K562 (cell line): Measurements from ENCODE around the gene XPC. TPM values are rescaled to one million over a fixed set of nuclear protein-coding genes. Genes with fewer than 3 reads are reported as not detected.
A peak's percentile ranks its signal among the peaks of the same experiment; 100 is the strongest.

ENCODE experiments used
- ATAC-seq: fragments of 200-7000 bp; cut with Tn5 transposase; 3 replicates; pipeline ENCODE4 v1.9.1; 2020; ENCODE audit warnings: moderate library complexity
- BruUV-seq: library from RNA; stranded (reverse); fragments of 400-500 nt; replicated peaks from 2 replicates; lab custom pipeline; 2021; lab: Mats Ljungman, UMichigan
- CTCF ChIA-PET: fragments of 300-600 bp; formaldehyde crosslinking; extraction: SDS; loops from one replicate; lab custom pipeline; 2021; ENCODE audit warnings: low intra/inter-chr PET ratio; lab: Yijun Ruan, JAX
- POLR2A ChIA-PET: fragments of 300-600, 350-650 bp; sonication (Branson Sonifier 250); formaldehyde crosslinking; extraction: SDS; loops from one replicate; lab custom pipeline; 2021; ENCODE audit warnings: antibody characterized with exemption, inconsistent platforms; lab: Yijun Ruan, JAX
- DNase-seq, 4 experiments: peaks; one replicate each; pipeline versions ENCODE4 v3.0.0 to v3.0.0-alpha.2; 2011 to 2018; ENCODE audit warnings: low spot score in 3 of 4, mixed read lengths in 3 of 4; ENCODE audit errors: extremely low read depth in 1 of 4
- FAIRE-seq: peaks from 2 replicates; lab custom pipeline; 2011; peaks lifted over from hg19 to GRCh38; lab: Jason Lieb, UNC
- H2AFZ ChIP-seq: 2 replicates; pipeline ENCODE4 v1.6.0; 2011; ENCODE audit warnings: low read depth, low read length, control low read depth, inconsistent platforms
- H3K27ac ChIP-seq: fragments of 200-600 bp; 3 replicates; pipeline ENCODE4 v1.8.0; 2011; ENCODE audit warnings: low read depth, mild to moderate bottlenecking, control low read depth, inconsistent platforms, low read length, moderate library complexity, mixed read lengths; ENCODE audit errors: extremely low read depth
- H3K27me3 ChIP-seq, 2 experiments: fragments of 300-600 bp in 1 of 2; 2 replicates in 1 of 2; 3 replicates in 1 of 2; pipeline versions ENCODE4 v1.6.0 to v1.8.0; 2011; ENCODE audit warnings: inconsistent platforms in 2 of 2, low read length in 2 of 2, mild to moderate bottlenecking in 1 of 2, mixed read lengths in 1 of 2, moderate library complexity in 1 of 2; ENCODE audit not compliant: control insufficient read depth in 2 of 2, insufficient read depth in 2 of 2
- H3K36me3 ChIP-seq: fragments of 300-600 bp; 3 replicates; pipeline ENCODE4 v1.8.0; 2011; ENCODE audit warnings: mild to moderate bottlenecking, low read length, inconsistent platforms; ENCODE audit not compliant: control insufficient read depth, insufficient read depth
- H3K4me1 ChIP-seq, 2 experiments: fragments of 200-600 bp in 1 of 2; replicated peaks in 1 of 2; 2 replicates in 1 of 2; 3 replicates in 1 of 2; pipeline versions ENCODE4 v1.5.1 to v1.8.0; 2011; ENCODE audit warnings: inconsistent platforms in 2 of 2, low read length in 2 of 2, mild to moderate bottlenecking in 1 of 2, mixed read lengths in 1 of 2, moderate library complexity in 1 of 2; ENCODE audit not compliant: control insufficient read depth in 2 of 2, insufficient read depth in 2 of 2
- H3K4me2 ChIP-seq: 2 replicates; pipeline ENCODE4 v1.6.1; 2011; ENCODE audit warnings: low read length, control low read depth, inconsistent platforms, mixed read lengths; ENCODE audit not compliant: insufficient read depth
- H3K4me3 ChIP-seq: fragments of 200-600 bp; sonication (generic), shearing (Covaris generic); 2 replicates; pipeline ENCODE4 v1.5.1; 2016; ENCODE audit warnings: control low read depth, inconsistent platforms
- H3K79me2 ChIP-seq: fragments of 200-600 bp; 3 replicates; pipeline ENCODE4 v1.8.0; 2011; ENCODE audit warnings: low read length, inconsistent platforms; ENCODE audit not compliant: control insufficient read depth, insufficient read depth
- H3K9ac ChIP-seq, 2 experiments: 2 replicates each; pipeline versions ENCODE4 v1.6.0 to v1.6.1; 2011; ENCODE audit warnings: low read depth in 2 of 2, low read length in 2 of 2, control low read depth in 1 of 2, inconsistent platforms in 1 of 2, mild to moderate bottlenecking in 1 of 2, mixed read lengths in 1 of 2; ENCODE audit not compliant: insufficient read depth in 1 of 2
- H3K9me1 ChIP-seq: one replicate; pipeline ENCODE4 v1.6.0; 2011; ENCODE audit warnings: inconsistent platforms, mild to moderate bottlenecking, low read length, moderate library complexity; ENCODE audit not compliant: control insufficient read depth, insufficient read depth
- H3K9me3 ChIP-seq: replicated peaks from 2 replicates; pipeline ENCODE4 v1.5.1; 2011; ENCODE audit warnings: low read depth, low read length, inconsistent platforms; ENCODE audit not compliant: control insufficient read depth, insufficient read depth
- H4K20me1 ChIP-seq: replicated peaks from 2 replicates; pipeline ENCODE4 v1.6.1; 2011; ENCODE audit warnings: low read length, inconsistent platforms, mixed read lengths; ENCODE audit not compliant: control insufficient read depth, insufficient read depth
- BCOR ChIP-seq: fragments of 450-650 bp; IDR thresholded peaks from 2 replicates; pipeline ENCODE4 v1.6.1; 2016
- CXXC5 ChIP-seq: fragments of 250-450 bp; sonication (Bioruptor Pico); IDR thresholded peaks from 2 replicates; pipeline ENCODE4 v1.8.0; 2022; ENCODE audit warnings: inconsistent platforms, mild to moderate bottlenecking, moderate library complexity
- DNMT1 ChIP-seq: fragments of 450-650 bp; IDR thresholded peaks from 2 replicates; pipeline ENCODE4 v1.6.1; 2016; ENCODE audit warnings: antibody characterized with exemption, mild to moderate bottlenecking
- HMG20A ChIP-seq: fragments of 450-650 bp; formaldehyde crosslinking; conservative IDR thresholded peaks from 2 replicates; pipeline ENCODE4 v1.4.0; 2020; ENCODE audit warnings: mild to moderate bottlenecking, mixed read lengths
- RCOR1 ChIP-seq, 2 experiments: IDR thresholded peaks; 2 replicates each; pipeline ENCODE4 v1.6.1; 2012; ENCODE audit warnings: low read depth in 2 of 2, low read length in 2 of 2, borderline replicate concordance in 1 of 2, improper control_type of control experiment in 1 of 2
- ZNF75A ChIP-seq: fragments of 450-650 bp; formaldehyde crosslinking; IDR thresholded peaks from 2 replicates; pipeline ENCODE4 v1.4.0; 2020; ENCODE audit warnings: mild to moderate bottlenecking
- WGBS: fragments of 100-300 bp; shearing (Covaris generic); methylation state at CpG from one replicate; pipeline ENCODE4 v1.1.6; 2016; ENCODE audit warnings: low coverage, mixed read lengths; ENCODE audit not compliant: insufficient coverage; ENCODE audit errors: missing lambda C conversion rate; 5-methylcytosine and 5-hydroxymethylcytosine counted together
- in situ Hi-C: fragments of 300-500 bp; cut with MboI; formaldehyde crosslinking; loops from 4 replicates; pipeline ENCODE4 v1.15.0; 2018; ENCODE audit warnings: inconsistent platforms, mixed read lengths
- intact Hi-C: fragments of 100-400 bp; cut with micrococcal nuclease; formaldehyde crosslinking; loops from 2 replicates; pipeline ENCODE4 v1.14.2; 2022
- polyA plus RNA-seq, 8 experiments: library from polyadenylated mRNA; depleted of rRNA in 4 of 8; stranded (reverse) in 5 of 8; unstranded in 3 of 8; fragments of >200 nt; fragmentation: Nextera tagmentation in 2 of 8; fragmentation: Illumina TruSeq in 1 of 8; extraction: Ambion mirVana in 2 of 8; extraction: Trizol in 1 of 8; gene quantifications; 2 replicates each; pipeline versions ENCODE4 v1.2.1 to v1.2.3, GENCODE V29; 2011 to 2014; ENCODE audit warnings: inconsistent platforms in 1 of 8, missing spikeins in 1 of 8
- total RNA-seq, 7 experiments: library from RNA; depleted of rRNA in 6 of 7; stranded (reverse); fragments of >200 nt in 6 of 7; fragmentation: Illumina TruSeq in 2 of 7; extraction: Trizol in 2 of 7; gene quantifications; 2 replicates each; pipeline versions ENCODE4 v1.2.1 to v1.2.3, GENCODE V29; 2011 to 2021; ENCODE audit warnings: low replicate concordance in 1 of 7
- TF ChIP-seq, protein P1 (sequence below): sonication (generic); formaldehyde crosslinking; IDR thresholded peaks from 2 replicates; pipeline ENCODE4 v1.5.0; 2020; ENCODE audit warnings: missing genetic modification reagents
- TF ChIP-seq, protein P2 (sequence below): fragments of 200-800 bp; sonication (Bioruptor generic); IDR thresholded peaks from 2 replicates; pipeline ENCODE4 v1.6.1; 2017; ENCODE audit warnings: missing genetic modification characterization, missing compliant biosample characterization

Gene XPC
- total and polyA plus RNA-seq, 9 of the 15 experiments (the other 6 are each of a cell fraction or from before 2014, with no cell fraction given): 3.8 to 54.7 (median 41.3) TPM

DNA sequence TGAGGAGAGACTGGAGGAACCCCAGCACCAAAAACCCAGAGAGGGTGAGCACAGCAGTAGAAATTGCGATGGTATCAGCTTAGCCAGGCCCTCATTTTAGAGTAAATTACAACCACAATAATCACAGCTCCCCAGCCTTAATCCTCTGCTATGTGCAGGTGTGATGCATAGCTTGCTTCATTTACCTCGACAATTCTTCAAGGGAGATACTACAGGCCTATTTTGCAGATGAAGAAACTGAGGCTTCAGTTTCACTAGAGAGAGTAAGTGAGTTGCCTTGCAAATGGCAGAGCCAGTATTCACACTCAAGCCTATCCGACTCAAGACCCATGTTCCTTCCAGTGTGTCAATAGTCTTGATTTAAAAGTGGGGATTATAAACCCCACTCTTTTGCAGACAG, 33.6 kb upstream of the XPC start (continued):
- TF ChIP-seq, protein P1, sequence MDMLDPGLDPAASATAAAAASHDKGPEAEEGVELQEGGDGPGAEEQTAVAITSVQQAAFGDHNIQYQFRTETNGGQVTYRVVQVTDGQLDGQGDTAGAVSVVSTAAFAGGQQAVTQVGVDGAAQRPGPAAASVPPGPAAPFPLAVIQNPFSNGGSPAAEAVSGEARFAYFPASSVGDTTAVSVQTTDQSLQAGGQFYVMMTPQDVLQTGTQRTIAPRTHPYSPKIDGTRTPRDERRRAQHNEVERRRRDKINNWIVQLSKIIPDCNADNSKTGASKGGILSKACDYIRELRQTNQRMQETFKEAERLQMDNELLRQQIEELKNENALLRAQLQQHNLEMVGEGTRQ (CRISPR knock-in tag): no peak
- TF ChIP-seq BCOR (peak; percentile 89), ZNF75A (CRISPR knock-in tag) (no peak), RCOR1 (IDR thresholded peaks at IDR 0.05; ENCODE audit: borderline replicate concordance in 1 of 2, low read depth in 2 of 2, low read length in 2 of 2) (peak; percentile 29 to 40; a peak in 1 of 4 replicates), DNMT1 (no peak)

DNA sequence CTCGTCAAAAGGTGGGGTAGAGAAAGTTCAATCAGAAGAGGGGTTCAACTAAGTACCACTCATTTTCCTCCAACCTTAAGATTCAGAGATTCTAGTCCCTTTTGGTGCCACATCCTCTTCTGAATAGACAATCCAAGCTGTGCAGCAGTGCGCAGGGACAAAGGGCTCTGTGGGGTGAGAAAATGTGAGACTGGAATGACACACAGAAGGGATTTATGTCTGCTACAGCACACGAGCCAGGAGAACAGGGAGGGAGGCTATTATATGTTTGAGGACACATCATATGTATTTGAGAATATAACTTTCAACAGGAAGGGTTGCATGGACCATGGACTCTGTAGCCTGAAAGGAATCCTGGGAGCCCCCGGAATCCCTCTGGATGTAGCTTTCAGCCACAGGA, 33.2 kb upstream of the XPC start:
- H3K4me1 ChIP-seq: peaks cover 32 to 55% of the 10 kb centered on the region in 2 experiments
- peak; percentile 6; the same call in 1 of the 3 replicates for ATAC-seq
- BruUV-seq: no TSS peak

More for the DNA sequence above, 33.2 kb upstream of the XPC start:
- H3K27me3 ChIP-seq: no peaks in the 10 kb centered on the region
- DNase-seq: no peak
- ChIA-PET POLR2A (interaction anchor here (0.9 to 5.4 kb wide), 5 partner anchors 8 to 253 kb away, joined by 3 to 22 read pairs (median 22); no protein-coding TSS in a partner anchor), CTCF (no interaction called here)
- H3K4me2 ChIP-seq: no peak overlapping the region
- H3K79me2 ChIP-seq: no peaks in the 10 kb centered on the region
- in situ Hi-C loops: no loop called here
- H3K36me3 ChIP-seq: no peaks in the 10 kb centered on the region
- FAIRE-seq: no peak
- 36% methylated on average over 4 of the region's 4 CpGs for WGBS
- H2AFZ ChIP-seq: peak overlapping the region; percentile 58
- no peaks in the 10 kb centered on the region for H3K9me1 ChIP-seq
- peak overlapping the region in 1 of 2 experiments; percentile 5; a peak in 1 of 4 replicates for H3K9ac ChIP-seq
- H3K27ac ChIP-seq: peak overlapping the region; percentile 18; the same call in 1 of the 3 replicates
- TF ChIP-seq, protein P2, sequence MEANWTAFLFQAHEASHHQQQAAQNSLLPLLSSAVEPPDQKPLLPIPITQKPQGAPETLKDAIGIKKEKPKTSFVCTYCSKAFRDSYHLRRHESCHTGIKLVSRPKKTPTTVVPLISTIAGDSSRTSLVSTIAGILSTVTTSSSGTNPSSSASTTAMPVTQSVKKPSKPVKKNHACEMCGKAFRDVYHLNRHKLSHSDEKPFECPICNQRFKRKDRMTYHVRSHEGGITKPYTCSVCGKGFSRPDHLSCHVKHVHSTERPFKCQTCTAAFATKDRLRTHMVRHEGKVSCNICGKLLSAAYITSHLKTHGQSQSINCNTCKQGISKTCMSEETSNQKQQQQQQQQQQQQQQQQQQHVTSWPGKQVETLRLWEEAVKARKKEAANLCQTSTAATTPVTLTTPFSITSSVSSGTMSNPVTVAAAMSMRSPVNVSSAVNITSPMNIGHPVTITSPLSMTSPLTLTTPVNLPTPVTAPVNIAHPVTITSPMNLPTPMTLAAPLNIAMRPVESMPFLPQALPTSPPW: 0 out of 2 replicates have a peak, but pooled peaks have one; percentile 15
- TF ChIP-seq HMG20A (CRISPR knock-in tag) (no peak), CXXC5 (CRISPR knock-in tag) (0 out of 2 replicates have a peak, but pooled peaks have one; percentile 30)
- H3K4me3 ChIP-seq: no peak overlapping the region
- intact Hi-C loops: no loop called here
- no peaks in the 10 kb centered on the region for H3K9me3 ChIP-seq
- no peaks in the 10 kb centered on the region for H4K20me1 ChIP-seq
